DMS114 treated with DMSO at 0.1 percent for 48 hours (cell line): ENCODE measurements around the gene IPCEF1.
"Not testable (repeated sequence)": the region's sequence is repeated elsewhere in the genome, so short reads cannot be mapped to it uniquely, and the experiment has no call there.

Experiments
- DNase-seq: peaks from one replicate; lab custom pipeline; 2025; ENCODE audit not compliant: unreplicated experiment; lab: John Stamatoyannopoulos, UW

Gene IPCEF1

GRCh38 chr6:154251116-154251515 lies 105.5 kb downstream of the IPCEF1 start:
- no peak for DNase-seq

GRCh38 chr6:154249499-154250298 lies 106.9 kb downstream of the IPCEF1 start:
- DNase-seq: no peak

- no peak for DNase-seq
Observed at GRCh38 chr6:154247119-154247861, 109.3 kb downstream of the IPCEF1 start.

- no peak for DNase-seq
Observed at GRCh38 chr6:154246723-154247118, 109.9 kb downstream of the IPCEF1 start.

- DNase-seq: no peak
Observed at GRCh38 chr6:154245506-154245905, 111.1 kb downstream of the IPCEF1 start.

GRCh38 chr6:154243793-154244750 lies 112.5 kb downstream of the IPCEF1 start:
- no peak for DNase-seq

- no peak for DNase-seq
Observed at GRCh38 chr6:154242617-154243357, 113.8 kb downstream of the IPCEF1 start.

- DNase-seq: no peak
Observed at GRCh38 chr6:154241581-154241980, 115.0 kb downstream of the IPCEF1 start.

- DNase-seq: not testable (repeated sequence)
Observed at GRCh38 chr6:154241061-154241460, 115.5 kb downstream of the IPCEF1 start.

GRCh38 chr6:154239392-154239791 lies 117.2 kb downstream of the IPCEF1 start:
- no peak for DNase-seq

GRCh38 chr6:154238831-154239230 lies 117.8 kb downstream of the IPCEF1 start:
- DNase-seq: no peak

- no peak for DNase-seq
Observed at GRCh38 chr6:154236646-154237301, 119.8 kb downstream of the IPCEF1 start.

- no peak for DNase-seq
Observed at GRCh38 chr6:154234019-154234772, 122.4 kb downstream of the IPCEF1 start.

GRCh38 chr6:154233383-154233782 lies 123.2 kb downstream of the IPCEF1 start:
- no peak for DNase-seq

- DNase-seq: no peak
Observed at GRCh38 chr6:154232013-154232910, 124.3 kb downstream of the IPCEF1 start.

- DNase-seq: no peak
Observed at GRCh38 chr6:154230910-154231595, 125.5 kb downstream of the IPCEF1 start.

- no peak for DNase-seq
Observed at GRCh38 chr6:154230393-154230792, 126.2 kb downstream of the IPCEF1 start.

- DNase-seq: no peak
Observed at GRCh38 chr6:154229786-154230185, 126.8 kb downstream of the IPCEF1 start.
